Keratinocyte (primary cell): Measurements from ENCODE around the gene MOB3B. TPM values are rescaled to one million over a fixed set of nuclear protein-coding genes. Genes with fewer than 3 reads are reported as not detected.

Experiments
- DNase-seq: peaks from one replicate; pipeline ENCODE4 v3.0.0-alpha.2; 2011; ENCODE audit warnings: low read depth, missing footprints, low spot score
- FAIRE-seq: peaks from 2 replicates; lab custom pipeline; 2011; peaks lifted over from hg19 to GRCh38; lab: Jason Lieb, UNC
- H2AFZ ChIP-seq: 2 replicates; pipeline ENCODE4 v1.6.0; 2012; ENCODE audit warnings: low read length, control low read depth, inconsistent platforms; ENCODE audit not compliant: control insufficient read depth
- H3K27ac ChIP-seq: 2 replicates; pipeline ENCODE4 v1.5.1; 2011; ENCODE audit warnings: low read length; ENCODE audit not compliant: control insufficient read depth, insufficient read depth
- H3K27me3 ChIP-seq: 3 replicates; pipeline ENCODE4 v1.6.0; 2011; ENCODE audit warnings: low read length; ENCODE audit not compliant: control insufficient read depth, insufficient read depth; ENCODE audit errors: extremely low read depth
- H3K36me3 ChIP-seq, 2 experiments: 2 replicates in 1 of 2; 3 replicates in 1 of 2; pipeline ENCODE4 v1.5.1; 2011; ENCODE audit warnings: low read length in 2 of 2, mild to moderate bottlenecking in 1 of 2; ENCODE audit not compliant: control insufficient read depth in 2 of 2, insufficient read depth in 2 of 2; ENCODE audit errors: extremely low read depth in 1 of 2
- H3K4me1 ChIP-seq: 3 replicates; pipeline ENCODE4 v1.5.1; 2011; ENCODE audit warnings: low read length; ENCODE audit not compliant: control insufficient read depth, insufficient read depth; ENCODE audit errors: extremely low read depth
- H3K4me2 ChIP-seq: 3 replicates; pipeline ENCODE4 v1.6.0; 2011; ENCODE audit warnings: low read depth, low read length; ENCODE audit not compliant: control insufficient read depth, insufficient read depth; ENCODE audit errors: extremely low read depth
- H3K4me3 ChIP-seq, 3 experiments: fragments of 200-600 bp in 1 of 3; sonication (generic) in 1 of 3; 2 replicates in 2 of 3; 3 replicates in 1 of 3; pipeline ENCODE4 v1.5.1; 2011 to 2016; ENCODE audit warnings: low read length in 3 of 3, mild to moderate bottlenecking in 3 of 3, control low read depth in 2 of 3, inconsistent platforms in 1 of 3, low read depth in 1 of 3, mixed read lengths in 1 of 3, mixed run types in 1 of 3, moderate library complexity in 1 of 3; ENCODE audit not compliant: control insufficient read depth in 2 of 3, insufficient read depth in 2 of 3; ENCODE audit errors: extremely low read depth in 1 of 3
- H3K79me2 ChIP-seq: 2 replicates; pipeline ENCODE4 v1.6.0; 2012; ENCODE audit warnings: low read length; ENCODE audit not compliant: control insufficient read depth, insufficient read depth
- H3K9ac ChIP-seq: 3 replicates; pipeline ENCODE4 v1.6.0; 2011; ENCODE audit warnings: low read length; ENCODE audit not compliant: control insufficient read depth, insufficient read depth; ENCODE audit errors: extremely low read depth
- H3K9me1 ChIP-seq: 3 replicates; pipeline ENCODE4 v1.6.0; 2011; ENCODE audit warnings: low read length; ENCODE audit not compliant: control insufficient read depth, insufficient read depth; ENCODE audit errors: extremely low read depth
- H3K9me3 ChIP-seq: 2 replicates; pipeline ENCODE4 v1.5.1; 2012; ENCODE audit warnings: low read depth, low read length; ENCODE audit not compliant: control insufficient read depth
- H4K20me1 ChIP-seq: 3 replicates; pipeline ENCODE4 v1.6.0; 2011; ENCODE audit warnings: low read length; ENCODE audit not compliant: control insufficient read depth, insufficient read depth; ENCODE audit errors: extremely low read depth
- EZH2 ChIP-seq: IDR thresholded peaks from one replicate; pipeline ENCODE4 v1.6.1; 2012; ENCODE audit warnings: inconsistent platforms, mild to moderate bottlenecking, low read length, moderate library complexity
- dilution Hi-C: fragments of 300-500 bp; cut with MboI; formaldehyde crosslinking; loops from one replicate; pipeline ENCODE4 v1.7.0; 2020; ENCODE audit warnings: low sequenced_read_pairs; ENCODE audit not compliant: extremely low pct_ligation_motif_present
- polyA plus RNA-seq, 5 experiments: library from polyadenylated mRNA; depleted of rRNA in 3 of 5; stranded (reverse) in 3 of 5; stranded (forward) in 1 of 5; unstranded in 1 of 5; fragments of >200 nt; gene quantifications; 1 replicate in 1 of 5; 2 replicates in 3 of 5; 3 replicates in 1 of 5; pipeline versions ENCODE4 v1.2.1 to v1.2.3, GENCODE V29; 2011 to 2012; ENCODE audit warnings: missing spikeins in 2 of 5, low read depth in 1 of 5, low replicate concordance in 1 of 5
- TF ChIP-seq, protein P1 (sequence below), 3 experiments: IDR thresholded peaks in 1 of 3; conservative IDR thresholded peaks in 1 of 3; optimal IDR thresholded peaks in 1 of 3; 2 replicates in 2 of 3; 3 replicates in 1 of 3; pipeline versions ENCODE3 to v1.5.1; 2011; ENCODE audit warnings: low read length in 3 of 3, mild to moderate bottlenecking in 3 of 3, moderate library complexity in 2 of 3, control low read depth in 1 of 3, inconsistent platforms in 1 of 3; ENCODE audit not compliant: insufficient read depth in 2 of 3; ENCODE audit errors: extremely low read depth in 1 of 3

The MOB3B gene
- polyA plus RNA-seq, 1 donor (not counting 4 experiments of a cell fraction or from before 2014, with no cell fraction given), result 35.3 TPM

DNA sequence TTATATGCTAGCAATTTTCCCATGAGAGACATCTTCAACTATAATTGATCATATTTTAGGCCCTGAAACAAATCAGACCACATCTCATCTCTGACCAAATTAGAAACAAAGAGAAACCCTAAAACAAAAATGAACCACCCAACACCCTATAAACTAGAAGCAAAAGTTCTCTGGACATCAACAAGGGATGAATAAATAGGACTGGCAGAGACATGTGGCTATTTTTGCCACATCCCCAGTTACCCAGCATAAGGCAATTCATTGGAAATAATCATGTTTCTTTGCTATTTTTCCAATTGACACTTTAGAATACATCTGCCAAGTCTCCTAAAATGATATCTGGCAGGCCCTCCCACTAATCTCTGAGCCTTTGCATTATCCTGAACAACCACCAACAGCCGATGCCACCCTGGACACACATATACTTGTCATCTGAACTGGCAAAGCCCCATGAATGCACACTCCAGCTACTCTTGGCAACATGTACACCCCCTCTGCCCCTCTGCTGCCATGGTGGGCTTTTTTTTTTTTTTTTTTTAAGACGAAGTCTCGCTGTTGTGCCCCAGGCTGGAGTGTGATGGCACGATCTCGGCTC, 179.1 kb downstream of the MOB3B start:
- Histone ChIP-seq H3K4me2 (no peak overlapping the region), H3K27ac (no peak overlapping the region), H4K20me1 (no peaks in the 10 kb centered on the region), H3K4me3 (no peak overlapping the region), H3K9me3 (no peaks in the 10 kb centered on the region), H3K27me3 (no peaks in the 10 kb centered on the region), H3K79me2 (peaks cover 8% of the 10 kb centered on the region), H3K36me3 (peaks cover 5 to 8% of the 10 kb centered on the region in 2 experiments), H3K9ac (no peak overlapping the region), H2AFZ (no peak overlapping the region), H3K9me1 (peaks cover 4% of the 10 kb centered on the region), H3K4me1 (peaks cover 10% of the 10 kb centered on the region)
- TF ChIP-seq, protein P1, sequence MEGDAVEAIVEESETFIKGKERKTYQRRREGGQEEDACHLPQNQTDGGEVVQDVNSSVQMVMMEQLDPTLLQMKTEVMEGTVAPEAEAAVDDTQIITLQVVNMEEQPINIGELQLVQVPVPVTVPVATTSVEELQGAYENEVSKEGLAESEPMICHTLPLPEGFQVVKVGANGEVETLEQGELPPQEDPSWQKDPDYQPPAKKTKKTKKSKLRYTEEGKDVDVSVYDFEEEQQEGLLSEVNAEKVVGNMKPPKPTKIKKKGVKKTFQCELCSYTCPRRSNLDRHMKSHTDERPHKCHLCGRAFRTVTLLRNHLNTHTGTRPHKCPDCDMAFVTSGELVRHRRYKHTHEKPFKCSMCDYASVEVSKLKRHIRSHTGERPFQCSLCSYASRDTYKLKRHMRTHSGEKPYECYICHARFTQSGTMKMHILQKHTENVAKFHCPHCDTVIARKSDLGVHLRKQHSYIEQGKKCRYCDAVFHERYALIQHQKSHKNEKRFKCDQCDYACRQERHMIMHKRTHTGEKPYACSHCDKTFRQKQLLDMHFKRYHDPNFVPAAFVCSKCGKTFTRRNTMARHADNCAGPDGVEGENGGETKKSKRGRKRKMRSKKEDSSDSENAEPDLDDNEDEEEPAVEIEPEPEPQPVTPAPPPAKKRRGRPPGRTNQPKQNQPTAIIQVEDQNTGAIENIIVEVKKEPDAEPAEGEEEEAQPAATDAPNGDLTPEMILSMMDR (optimal IDR thresholded peaks at IDR 0.05 in 1 of 3, IDR thresholded peaks at IDR 0.05 in 1 of 3, conservative IDR thresholded peaks at IDR 0.05 in 1 of 3; ENCODE audit: extremely low read depth in 1 of 3, insufficient read depth in 2 of 3, low read length in 3 of 3), result no peak
- TF ChIP-seq EZH2, result no peak
- DNase-seq (no peak), FAIRE-seq (no peak)
- dilution Hi-C loops, result no loop called here

DNA sequence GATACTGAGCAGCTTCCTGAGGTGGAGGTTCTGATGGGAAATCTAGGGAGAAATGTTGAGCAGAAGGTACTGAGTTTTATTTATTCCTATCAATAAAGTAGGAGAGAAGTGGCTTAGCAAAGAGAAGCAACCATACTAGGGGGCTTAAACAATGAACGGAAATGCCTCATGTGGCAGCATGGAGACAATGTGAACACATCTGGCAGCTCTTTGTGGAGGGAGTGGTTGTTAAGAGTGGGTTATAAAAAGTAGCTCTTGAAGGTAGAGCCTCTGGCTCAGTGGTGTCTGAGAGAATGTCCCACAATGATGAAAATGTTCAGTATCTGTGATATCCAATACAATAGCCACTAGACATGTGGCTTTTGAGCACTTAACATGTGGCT, 179.9 kb downstream of the MOB3B start:
- FAIRE-seq (no peak), DNase-seq (no peak)
- Histone ChIP-seq H3K9me3 (no peaks in the 10 kb centered on the region), H3K79me2 (peaks cover 11% of the 10 kb centered on the region), H3K4me2 (no peak overlapping the region), H3K36me3 (peaks cover 5 to 10% of the 10 kb centered on the region in 2 experiments), H3K27me3 (no peaks in the 10 kb centered on the region), H3K4me3 (no peak overlapping the region), H2AFZ (no peak overlapping the region), H3K27ac (no peak overlapping the region), H3K4me1 (peaks cover 10% of the 10 kb centered on the region), H3K9me1 (peaks cover 4% of the 10 kb centered on the region), H4K20me1 (no peaks in the 10 kb centered on the region), H3K9ac (no peak overlapping the region)
- no peak for TF ChIP-seq EZH2
- TF ChIP-seq, protein P1 (optimal IDR thresholded peaks at IDR 0.05 in 1 of 3, IDR thresholded peaks at IDR 0.05 in 1 of 3, conservative IDR thresholded peaks at IDR 0.05 in 1 of 3; ENCODE audit: extremely low read depth in 1 of 3, insufficient read depth in 2 of 3, low read length in 3 of 3), result no peak
- dilution Hi-C loops, result loop anchor here (25.0 kb wide), 1 partner anchor 188 kb away; the partner anchor contains the start of gene MOB3B
